ENCODE results near the gene SLC6A13. TPM values are rescaled to one million over a fixed set of nuclear protein-coding genes. Genes with fewer than 3 reads are reported as not detected.
A peak's percentile ranks its signal among the peaks of the same experiment; 100 is the strongest.

The SLC6A13 gene
- total and polyA plus RNA-seq, 2 of the 13 experiments (the other 11 are each of a cell fraction or from before 2014, with no cell fraction given), result 0.05 to 0.15 TPM

DNA sequence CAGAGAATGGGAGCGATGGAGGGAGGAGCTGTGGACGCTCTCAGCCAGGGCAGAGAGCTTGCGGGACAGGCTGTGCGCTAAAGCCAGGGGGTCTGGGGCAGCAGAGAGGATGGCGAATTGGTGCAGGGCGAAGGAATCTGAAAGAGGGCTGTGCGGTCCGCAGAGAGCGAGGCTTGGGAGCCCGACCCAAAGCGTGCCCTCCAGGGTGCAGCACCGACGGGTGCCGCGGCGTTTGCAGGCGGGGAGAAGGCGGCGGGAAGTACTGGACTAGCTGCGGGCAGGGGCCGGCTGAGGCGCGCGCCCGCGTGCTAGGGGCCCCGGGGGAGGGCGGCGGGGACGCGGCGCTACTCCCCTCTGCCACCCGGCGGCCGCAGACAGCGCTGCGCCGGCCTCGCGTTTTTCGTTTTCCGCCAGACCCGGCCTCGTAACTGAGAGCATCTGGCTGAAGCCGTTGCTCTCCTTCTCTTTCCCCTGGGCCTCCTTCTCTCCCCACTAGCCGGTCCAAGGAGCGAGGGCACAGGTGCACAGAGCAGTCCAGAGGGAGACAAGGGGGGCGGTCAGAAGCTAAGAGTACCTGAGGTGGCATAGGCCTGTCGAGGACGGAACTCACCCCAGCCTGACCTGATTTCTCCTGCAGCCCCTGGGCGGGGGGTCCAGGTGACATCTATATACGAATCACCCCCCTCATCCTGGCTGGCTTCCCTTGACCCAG is 73.6 kb downstream of the SLC6A13 start (continued):
- TF ChIP-seq TCF12 (IDR thresholded peaks at IDR 0.05) (no peak), TCF12 (CRISPR knock-in tag; IDR thresholded peaks at IDR 0.05) (no peak), ZNF564 (CRISPR knock-in tag; IDR thresholded peaks at IDR 0.05) (no peak), ZNF331 (CRISPR knock-in tag; IDR thresholded peaks at IDR 0.05) (0 out of 2 replicates have a peak, but pooled peaks have one; percentile 30), NKX3-1 (CRISPR knock-in tag; IDR thresholded peaks at IDR 0.05) (no peak), GATAD2A (CRISPR knock-in tag; IDR thresholded peaks at IDR 0.05) (no peak), ZNF781 (CRISPR knock-in tag; IDR thresholded peaks at IDR 0.05; ENCODE audit: borderline replicate concordance, not compliant biosample characterization) (no peak), ZNF326 (CRISPR knock-in tag; IDR thresholded peaks at IDR 0.05; ENCODE audit: borderline replicate concordance) (no peak), ZNF737 (CRISPR knock-in tag; IDR thresholded peaks at IDR 0.05; ENCODE audit: borderline replicate concordance) (no peak), YY1 (IDR thresholded peaks at IDR 0.05; ENCODE audit: insufficient read depth, insufficient replicate concordance, low read depth, low read length) (peak; percentile 72), BORCS8-MEF2B (CRISPR knock-in tag; IDR thresholded peaks at IDR 0.05) (no peak), CC2D1A (CRISPR knock-in tag; IDR thresholded peaks at IDR 0.05) (no peak), ZSCAN22 (CRISPR knock-in tag; IDR thresholded peaks at IDR 0.05) (no peak), ZNF772 (CRISPR knock-in tag; IDR thresholded peaks at IDR 0.05) (no peak), NFE2L2 (IDR thresholded peaks at IDR 0.05; ENCODE audit: low read length) (no peak), POLR2A (IDR thresholded peaks at IDR 0.05; ENCODE audit: insufficient read depth in 1 of 2, low read depth in 2 of 2, low read length in 2 of 2) (no peak), SNRNP70 (IDR thresholded peaks at IDR 0.05; ENCODE audit: low read depth, low read length) (no peak), SKI (IDR thresholded peaks at IDR 0.05; ENCODE audit: partially characterized antibody) (peak; percentile 49), ZNF207 (IDR thresholded peaks at IDR 0.05; ENCODE audit: borderline replicate concordance) (no peak), ZKSCAN1 (IDR thresholded peaks at IDR 0.05; ENCODE audit: low read length) (no peak)
- TF ChIP-seq, protein P1, sequence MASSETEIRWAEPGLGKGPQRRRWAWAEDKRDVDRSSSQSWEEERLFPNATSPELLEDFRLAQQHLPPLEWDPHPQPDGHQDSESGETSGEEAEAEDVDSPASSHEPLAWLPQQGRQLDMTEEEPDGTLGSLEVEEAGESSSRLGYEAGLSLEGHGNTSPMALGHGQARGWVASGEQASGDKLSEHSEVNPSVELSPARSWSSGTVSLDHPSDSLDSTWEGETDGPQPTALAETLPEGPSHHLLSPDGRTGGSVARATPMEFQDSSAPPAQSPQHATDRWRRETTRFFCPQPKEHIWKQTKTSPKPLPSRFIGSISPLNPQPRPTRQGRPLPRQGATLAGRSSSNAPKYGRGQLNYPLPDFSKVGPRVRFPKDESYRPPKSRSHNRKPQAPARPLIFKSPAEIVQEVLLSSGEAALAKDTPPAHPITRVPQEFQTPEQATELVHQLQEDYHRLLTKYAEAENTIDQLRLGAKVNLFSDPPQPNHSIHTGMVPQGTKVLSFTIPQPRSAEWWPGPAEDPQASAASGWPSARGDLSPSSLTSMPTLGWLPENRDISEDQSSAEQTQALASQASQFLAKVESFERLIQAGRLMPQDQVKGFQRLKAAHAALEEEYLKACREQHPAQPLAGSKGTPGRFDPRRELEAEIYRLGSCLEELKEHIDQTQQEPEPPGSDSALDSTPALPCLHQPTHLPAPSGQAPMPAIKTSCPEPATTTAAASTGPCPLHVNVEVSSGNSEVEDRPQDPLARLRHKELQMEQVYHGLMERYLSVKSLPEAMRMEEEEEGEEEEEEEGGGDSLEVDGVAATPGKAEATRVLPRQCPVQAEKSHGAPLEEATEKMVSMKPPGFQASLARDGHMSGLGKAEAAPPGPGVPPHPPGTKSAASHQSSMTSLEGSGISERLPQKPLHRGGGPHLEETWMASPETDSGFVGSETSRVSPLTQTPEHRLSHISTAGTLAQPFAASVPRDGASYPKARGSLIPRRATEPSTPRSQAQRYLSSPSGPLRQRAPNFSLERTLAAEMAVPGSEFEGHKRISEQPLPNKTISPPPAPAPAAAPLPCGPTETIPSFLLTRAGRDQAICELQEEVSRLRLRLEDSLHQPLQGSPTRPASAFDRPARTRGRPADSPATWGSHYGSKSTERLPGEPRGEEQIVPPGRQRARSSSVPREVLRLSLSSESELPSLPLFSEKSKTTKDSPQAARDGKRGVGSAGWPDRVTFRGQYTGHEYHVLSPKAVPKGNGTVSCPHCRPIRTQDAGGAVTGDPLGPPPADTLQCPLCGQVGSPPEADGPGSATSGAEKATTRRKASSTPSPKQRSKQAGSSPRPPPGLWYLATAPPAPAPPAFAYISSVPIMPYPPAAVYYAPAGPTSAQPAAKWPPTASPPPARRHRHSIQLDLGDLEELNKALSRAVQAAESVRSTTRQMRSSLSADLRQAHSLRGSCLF (CRISPR knock-in tag; IDR thresholded peaks at IDR 0.05; ENCODE audit: borderline replicate concordance), result no peak
- TF ChIP-seq, protein P2, sequence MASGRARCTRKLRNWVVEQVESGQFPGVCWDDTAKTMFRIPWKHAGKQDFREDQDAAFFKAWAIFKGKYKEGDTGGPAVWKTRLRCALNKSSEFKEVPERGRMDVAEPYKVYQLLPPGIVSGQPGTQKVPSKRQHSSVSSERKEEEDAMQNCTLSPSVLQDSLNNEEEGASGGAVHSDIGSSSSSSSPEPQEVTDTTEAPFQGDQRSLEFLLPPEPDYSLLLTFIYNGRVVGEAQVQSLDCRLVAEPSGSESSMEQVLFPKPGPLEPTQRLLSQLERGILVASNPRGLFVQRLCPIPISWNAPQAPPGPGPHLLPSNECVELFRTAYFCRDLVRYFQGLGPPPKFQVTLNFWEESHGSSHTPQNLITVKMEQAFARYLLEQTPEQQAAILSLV (CRISPR knock-in tag; IDR thresholded peaks at IDR 0.05; ENCODE audit: borderline replicate concordance), result no peak
- TF ChIP-seq, protein P3, sequence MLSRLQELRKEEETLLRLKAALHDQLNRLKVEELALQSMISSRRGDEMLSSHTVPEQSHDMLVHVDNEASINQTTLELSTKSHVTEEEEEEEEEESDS (CRISPR knock-in tag; IDR thresholded peaks at IDR 0.05; ENCODE audit: borderline replicate concordance), result 0 out of 2 replicates have a peak, but pooled peaks have one; percentile 43
- TF ChIP-seq, protein P4, sequence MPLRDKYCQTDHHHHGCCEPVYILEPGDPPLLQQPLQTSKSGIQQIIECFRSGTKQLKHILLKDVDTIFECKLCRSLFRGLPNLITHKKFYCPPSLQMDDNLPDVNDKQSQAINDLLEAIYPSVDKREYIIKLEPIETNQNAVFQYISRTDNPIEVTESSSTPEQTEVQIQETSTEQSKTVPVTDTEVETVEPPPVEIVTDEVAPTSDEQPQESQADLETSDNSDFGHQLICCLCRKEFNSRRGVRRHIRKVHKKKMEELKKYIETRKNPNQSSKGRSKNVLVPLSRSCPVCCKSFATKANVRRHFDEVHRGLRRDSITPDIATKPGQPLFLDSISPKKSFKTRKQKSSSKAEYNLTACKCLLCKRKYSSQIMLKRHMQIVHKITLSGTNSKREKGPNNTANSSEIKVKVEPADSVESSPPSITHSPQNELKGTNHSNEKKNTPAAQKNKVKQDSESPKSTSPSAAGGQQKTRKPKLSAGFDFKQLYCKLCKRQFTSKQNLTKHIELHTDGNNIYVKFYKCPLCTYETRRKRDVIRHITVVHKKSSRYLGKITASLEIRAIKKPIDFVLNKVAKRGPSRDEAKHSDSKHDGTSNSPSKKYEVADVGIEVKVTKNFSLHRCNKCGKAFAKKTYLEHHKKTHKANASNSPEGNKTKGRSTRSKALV (CRISPR knock-in tag; IDR thresholded peaks at IDR 0.05), result no peak
